Endothelial cell (in vitro differentiated cells): ENCODE data around the gene DENND1A. TPM values are rescaled to one million over a fixed set of nuclear protein-coding genes. Genes with fewer than 3 reads are reported as not detected.

Experiments
- DNase-seq: peaks from one replicate; pipeline ENCODE4 v3.0.0; 2021; ENCODE audit warnings: low spot score
- H3K27ac Mint-ChIP-seq: one replicate; pipeline ENCODE4 v1.8.0; 2021; ENCODE audit warnings: mixed read lengths, inconsistent platforms; ENCODE audit not compliant: unreplicated experiment
- H3K27me3 Mint-ChIP-seq: one replicate; pipeline ENCODE4 v1.8.0; 2021; ENCODE audit warnings: mild to moderate bottlenecking, moderate library complexity, mixed read lengths, inconsistent platforms; ENCODE audit not compliant: unreplicated experiment
- H3K36me3 Mint-ChIP-seq: one replicate; pipeline ENCODE4 v1.8.0; 2021; ENCODE audit warnings: mild to moderate bottlenecking, low read depth, mixed read lengths, inconsistent platforms; ENCODE audit not compliant: unreplicated experiment
- H3K4me1 Mint-ChIP-seq: one replicate; pipeline ENCODE4 v1.8.0; 2021; ENCODE audit warnings: mild to moderate bottlenecking, mixed read lengths, inconsistent platforms; ENCODE audit not compliant: unreplicated experiment
- H3K4me3 Mint-ChIP-seq: one replicate; pipeline ENCODE4 v1.8.0; 2021; ENCODE audit warnings: mild to moderate bottlenecking, mixed read lengths, inconsistent platforms; ENCODE audit not compliant: unreplicated experiment
- H3K9me3 Mint-ChIP-seq: one replicate; pipeline ENCODE4 v1.8.0; 2021; ENCODE audit warnings: mixed read lengths, inconsistent platforms; ENCODE audit not compliant: unreplicated experiment
- CTCF ChIP-seq: fragments of 200-600 bp; sonication (generic); IDR thresholded peaks from one replicate; pipeline ENCODE4 v1.5.0; 2021; ENCODE audit warnings: antibody characterized with exemption; ENCODE audit not compliant: unreplicated experiment
- total RNA-seq: library from RNA; stranded (reverse); fragmentation: NEBNext Ultra II Directional; extraction: Animal tissue kit (Norgen Biotek cat#: 25700); gene quantifications from one replicate; pipeline ENCODE4 v1.2.1, GENCODE V29; 2021; ENCODE audit not compliant: unreplicated experiment

Gene DENND1A
- total RNA-seq, 1 donor from 2014 or later = 14.1 TPM

- DNase-seq = no peak
- H3K4me1 Mint-ChIP-seq = peaks cover 9% of the 10 kb centered on the region
- H3K27me3 Mint-ChIP-seq = peaks cover 6% of the 10 kb centered on the region
- H3K9me3 Mint-ChIP-seq = no peaks in the 10 kb centered on the region
- H3K27ac Mint-ChIP-seq = no peak overlapping the region
- TF ChIP-seq CTCF = no peak
- H3K4me3 Mint-ChIP-seq = no peak overlapping the region
- H3K36me3 Mint-ChIP-seq = no peaks in the 10 kb centered on the region
Observed at GRCh38 chr9:123469282-123469681, 460.6 kb downstream of the DENND1A start.

GRCh38 chr9:123468541-123468940, 461.4 kb downstream of the DENND1A start:
- no peak for TF ChIP-seq CTCF
- Mint-ChIP-seq H3K4me3 (no peak overlapping the region), H3K36me3 (no peaks in the 10 kb centered on the region), H3K27ac (no peak overlapping the region), H3K4me1 (peaks cover 9% of the 10 kb centered on the region), H3K27me3 (peaks cover 6% of the 10 kb centered on the region), H3K9me3 (no peaks in the 10 kb centered on the region)
- DNase-seq = no peak

DNA sequence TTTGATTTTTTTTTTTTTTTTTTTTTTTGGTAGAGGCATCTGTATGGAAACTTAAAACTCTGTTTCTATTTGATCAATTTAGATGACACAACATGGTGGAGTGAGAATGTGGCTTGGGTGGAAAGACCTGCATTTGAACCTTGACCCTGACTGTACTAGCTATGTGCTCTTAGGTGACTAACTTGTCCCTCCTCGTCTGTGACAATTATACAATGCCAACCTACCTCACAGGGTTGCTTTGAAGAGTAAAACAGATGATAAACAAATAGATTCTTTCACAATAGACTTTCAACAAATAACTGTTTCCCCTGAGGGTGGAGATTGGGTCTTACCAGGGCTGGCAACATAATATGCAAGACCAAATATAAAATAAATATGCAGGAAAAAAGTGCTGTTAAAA, 464.6 kb downstream of the DENND1A start:
- DNase-seq = no peak
- Mint-ChIP-seq H3K27ac (no peak overlapping the region), H3K27me3 (peaks cover 3% of the 10 kb centered on the region), H3K4me1 (peaks cover 5% of the 10 kb centered on the region), H3K9me3 (no peaks in the 10 kb centered on the region), H3K4me3 (no peak overlapping the region), H3K36me3 (no peaks in the 10 kb centered on the region)
- no peak for TF ChIP-seq CTCF

- H3K4me1 Mint-ChIP-seq = no peaks in the 10 kb centered on the region
- no peak overlapping the region for H3K27ac Mint-ChIP-seq
- peaks cover 3% of the 10 kb centered on the region for H3K27me3 Mint-ChIP-seq
- DNase-seq = no peak
- H3K9me3 Mint-ChIP-seq = no peaks in the 10 kb centered on the region
- no peaks in the 10 kb centered on the region for H3K36me3 Mint-ChIP-seq
- no peak for TF ChIP-seq CTCF
- H3K4me3 Mint-ChIP-seq = no peak overlapping the region
Observed at GRCh38 chr9:123460091-123460490, 469.8 kb downstream of the DENND1A start.

GRCh38 chr9:123457583-123457982, 472.3 kb downstream of the DENND1A start:
- Mint-ChIP-seq H3K27me3 (peaks cover 3% of the 10 kb centered on the region), H3K27ac (no peak overlapping the region), H3K4me3 (no peak overlapping the region), H3K36me3 (no peaks in the 10 kb centered on the region), H3K4me1 (peaks cover 4% of the 10 kb centered on the region), H3K9me3 (no peaks in the 10 kb centered on the region)
- no peak for DNase-seq
- no peak for TF ChIP-seq CTCF
